NOMO-1 treated with DMSO at 0.1 percent for 48 hours (cell line): Measurements from ENCODE around the gene EPHB1.
"Not testable (repeated sequence)": the region's sequence is repeated elsewhere in the genome, so short reads cannot be mapped to it uniquely, and the experiment has no call there.

Experiments
- DNase-seq: peaks from one replicate; lab custom pipeline; 2025; ENCODE audit not compliant: unreplicated experiment; lab: John Stamatoyannopoulos, UW

The EPHB1 gene

GRCh38 chr3:134776518-134776917 lies 18.5 kb upstream of the EPHB1 start:
- no peak for DNase-seq

DNA sequence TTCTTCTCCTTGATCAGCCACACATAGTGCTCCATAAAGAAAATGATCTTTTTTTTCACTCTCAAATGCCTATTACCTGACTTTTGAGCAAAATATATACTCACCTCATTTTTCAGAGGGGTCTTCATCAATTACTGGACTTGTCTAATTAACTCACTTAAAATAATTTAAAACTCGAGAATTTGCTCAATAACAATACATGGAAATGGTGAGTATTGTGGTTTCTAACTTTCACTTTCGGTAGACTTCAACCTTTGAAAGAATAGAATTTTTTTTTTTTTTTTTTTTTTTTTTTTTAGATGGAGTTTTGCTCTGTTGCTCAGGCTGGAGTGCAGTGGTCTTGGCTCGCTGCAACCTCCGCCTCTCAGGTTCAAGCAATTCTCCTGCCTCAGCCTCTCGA lies 17.7 kb upstream of the EPHB1 start:
- DNase-seq: peak; percentile 19

DNA sequence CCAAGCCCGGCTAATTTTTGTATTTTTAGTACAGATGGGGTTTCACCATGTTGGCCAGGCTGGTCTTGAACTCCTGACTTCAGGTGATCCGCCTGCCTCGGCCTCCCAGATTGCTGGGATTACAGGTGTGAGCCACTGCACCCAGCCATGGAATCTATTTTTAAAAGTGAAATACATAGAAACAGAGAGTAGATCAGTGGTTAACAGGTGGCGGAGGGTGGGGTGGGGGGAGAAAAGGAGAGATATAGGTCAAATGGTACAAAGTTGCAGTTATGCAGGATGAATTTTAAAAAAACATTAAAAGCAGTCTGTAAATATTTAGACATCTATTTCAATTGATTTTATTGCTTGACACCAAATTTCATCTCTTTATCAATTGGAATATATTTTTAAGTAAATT lies 6.8 kb upstream of the EPHB1 start:
- DNase-seq: not testable (repeated sequence)

GRCh38 chr3:134790065-134790464 lies 5.0 kb upstream of the EPHB1 start:
- DNase-seq: peak; percentile 2

- DNase-seq: no peak
These were observed 3.1 kb upstream of the EPHB1 start for GRCh38 chr3:134791992-134792391.

DNA sequence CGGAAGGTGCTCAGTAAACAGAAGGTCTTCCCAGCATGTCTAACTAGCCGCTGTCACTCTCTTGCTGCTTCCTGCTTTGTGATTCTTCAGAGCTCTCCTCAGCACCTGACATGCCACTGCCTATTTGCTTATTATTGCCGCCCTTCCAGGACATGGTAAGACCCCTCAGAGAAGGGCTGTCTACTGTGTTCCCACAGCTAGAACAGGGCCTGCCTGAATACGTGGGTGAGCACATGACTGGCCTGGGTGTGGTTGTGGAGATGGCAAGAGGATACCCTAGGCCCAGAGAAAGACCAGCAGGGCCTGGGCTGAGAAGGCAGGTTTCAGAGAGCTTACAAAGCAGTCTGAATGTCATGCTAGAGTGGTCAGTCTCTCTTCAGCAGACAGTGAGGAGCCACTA lies 2.4 kb upstream of the EPHB1 start:
- DNase-seq: no peak

GRCh38 chr3:134793562-134793961 lies 1.5 kb upstream of the EPHB1 start:
- DNase-seq: no peak

GRCh38 chr3:134794323-134794722 lies 737 bp upstream of the EPHB1 start:
- DNase-seq: no peak

DNA sequence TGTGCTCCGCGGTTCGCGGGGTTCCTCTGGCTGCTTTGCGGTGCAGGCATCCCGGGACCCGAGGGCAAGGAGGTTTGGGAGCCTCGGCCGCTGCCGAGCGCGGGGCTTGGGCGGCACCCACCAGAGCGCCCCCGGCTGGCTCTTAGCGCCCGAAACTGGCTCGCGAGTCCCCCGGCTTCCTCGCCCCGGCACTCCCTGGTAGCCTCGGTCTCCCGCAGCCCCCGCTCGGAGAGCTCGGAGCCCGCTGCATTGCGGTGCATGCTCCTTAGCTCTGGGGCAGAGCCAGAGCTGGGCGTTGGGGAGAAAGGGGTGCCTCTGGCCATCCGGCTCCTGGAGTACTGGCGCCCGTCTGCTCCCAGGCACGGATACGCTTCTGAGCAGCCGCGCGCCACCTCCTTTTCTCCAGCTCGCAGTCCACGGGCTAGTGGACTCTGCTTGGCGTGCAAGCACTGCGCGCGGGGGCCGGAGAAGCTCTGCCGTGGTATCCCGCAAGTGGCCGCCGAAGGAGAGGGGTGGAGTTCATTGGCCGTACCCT lies 753 bp downstream of the EPHB1 start:
- DNase-seq: no peak

GRCh38 chr3:134796281-134797056 lies 1.4 kb downstream of the EPHB1 start:
- no peak for DNase-seq

- no peak for DNase-seq
These were observed 2.1 kb downstream of the EPHB1 start for GRCh38 chr3:134797057-134797740.

- DNase-seq: no peak
These were observed 2.8 kb downstream of the EPHB1 start for GRCh38 chr3:134797741-134798451.

DNA sequence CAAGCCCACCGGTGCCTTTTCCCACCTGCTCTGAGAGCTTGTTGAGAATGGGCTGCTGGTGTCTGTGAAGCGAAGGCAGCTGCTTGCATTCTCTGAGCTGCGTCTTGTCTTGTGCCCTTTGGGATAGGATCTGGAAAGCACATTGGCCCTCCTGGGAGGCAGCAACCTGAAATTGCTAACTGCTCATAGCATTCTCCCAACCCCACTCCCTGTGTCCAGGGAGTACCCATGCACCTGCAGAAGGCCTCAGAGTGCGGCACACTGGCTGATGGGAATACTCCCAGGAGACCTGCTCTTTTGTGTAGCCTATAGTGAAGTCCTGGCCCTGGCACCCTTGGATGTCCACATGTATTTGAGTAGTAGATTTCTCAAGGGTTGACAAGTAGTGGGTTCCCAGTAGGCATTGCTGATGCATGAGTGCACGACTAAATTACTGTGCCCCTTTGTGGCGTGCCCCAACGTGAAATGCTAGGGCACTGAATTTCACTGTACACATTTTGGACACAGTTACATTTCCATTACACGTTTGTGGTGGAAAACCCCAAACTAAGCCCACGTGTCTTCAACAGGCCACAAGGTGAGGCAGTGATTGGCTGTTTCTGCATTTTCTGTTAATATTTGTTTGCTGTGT lies 3.7 kb downstream of the EPHB1 start:
- no peak for DNase-seq

DNA sequence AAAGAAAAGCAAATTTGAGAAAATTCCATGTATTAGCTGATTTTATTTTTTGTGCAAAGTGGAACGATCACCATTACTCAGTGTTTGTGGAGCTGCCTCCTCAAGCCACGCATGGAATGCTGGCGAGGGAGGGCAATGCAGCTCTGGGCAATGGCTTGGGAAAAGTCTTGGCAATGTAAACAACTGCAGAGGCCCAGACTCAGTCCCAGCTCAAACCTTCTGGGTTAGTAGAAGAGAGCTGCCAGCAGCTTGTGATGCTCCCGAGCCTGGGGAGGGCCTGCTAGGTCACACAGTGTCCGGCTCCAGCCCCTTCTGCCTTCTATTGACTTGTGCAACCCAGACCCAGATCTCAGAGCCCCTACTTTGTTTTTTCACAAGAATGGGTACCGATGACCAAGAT lies 4.3 kb downstream of the EPHB1 start:
- DNase-seq: no peak

DNA sequence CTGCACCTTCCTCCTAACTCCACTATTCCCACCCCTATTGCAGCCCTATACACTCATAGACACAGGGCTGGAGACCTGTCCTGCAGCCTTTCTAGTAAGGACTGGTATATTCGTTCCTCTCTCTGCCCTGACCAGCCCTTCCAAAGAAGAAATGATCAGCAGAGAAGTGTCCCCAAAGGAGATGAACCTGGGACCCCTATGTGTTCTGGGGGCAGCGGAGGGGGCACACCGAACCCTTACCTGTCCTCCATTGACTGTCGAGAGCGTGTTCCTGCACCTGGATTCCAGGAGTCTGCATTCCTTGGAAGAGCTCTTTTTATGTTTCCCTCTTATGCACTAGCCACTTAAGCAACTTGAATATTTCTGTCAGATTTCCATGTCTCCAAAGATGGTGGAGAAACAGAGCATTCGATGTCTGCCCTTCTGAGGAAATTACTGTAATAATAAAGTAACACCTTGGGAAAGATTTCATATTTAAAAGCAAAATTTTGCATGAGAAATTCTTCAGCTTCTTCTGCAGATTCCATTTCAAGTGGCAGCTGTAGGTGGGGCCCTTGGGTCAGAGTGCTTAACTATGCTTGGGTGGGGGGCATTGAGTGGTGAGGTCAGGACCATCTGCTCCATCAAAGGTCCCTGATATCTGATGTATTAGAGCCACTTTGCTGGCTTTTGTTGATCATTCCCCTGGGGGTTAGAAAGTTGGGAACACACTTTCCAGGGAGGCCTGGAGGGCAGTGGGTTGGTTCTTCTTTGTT lies 6.3 kb downstream of the EPHB1 start:
- DNase-seq: no peak

DNA sequence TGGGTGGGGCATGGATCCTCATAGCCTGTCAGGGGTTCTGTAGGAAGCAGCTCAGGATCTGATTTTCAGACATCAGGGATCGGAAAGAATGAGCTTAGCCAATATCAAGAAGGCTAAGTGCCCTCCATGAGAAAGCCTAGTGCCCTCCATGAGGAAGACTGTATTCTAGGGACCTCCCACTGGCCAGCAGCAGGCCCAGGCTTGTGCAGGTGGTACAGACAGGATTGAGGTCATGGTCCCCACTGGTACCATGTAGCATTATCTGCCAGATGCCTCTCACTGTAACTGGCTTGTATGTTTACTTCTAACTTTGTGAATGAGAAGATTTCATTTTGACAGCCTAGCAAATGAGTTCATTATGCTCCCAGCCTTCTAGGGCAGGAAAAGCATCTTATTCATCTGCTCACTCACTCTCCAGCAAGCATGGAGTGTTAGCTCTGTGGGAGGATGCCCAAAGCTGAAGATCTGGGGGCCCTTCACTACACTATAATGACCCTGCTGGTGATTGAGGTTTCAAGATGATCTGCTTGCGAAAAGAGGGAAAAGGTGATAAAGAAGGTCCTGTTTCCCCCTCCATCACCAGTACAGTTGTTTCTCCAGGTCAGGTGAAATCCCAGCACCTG lies 7.5 kb downstream of the EPHB1 start:
- DNase-seq: no peak

GRCh38 chr3:134803051-134803505 lies 8.0 kb downstream of the EPHB1 start:
- no peak for DNase-seq

DNA sequence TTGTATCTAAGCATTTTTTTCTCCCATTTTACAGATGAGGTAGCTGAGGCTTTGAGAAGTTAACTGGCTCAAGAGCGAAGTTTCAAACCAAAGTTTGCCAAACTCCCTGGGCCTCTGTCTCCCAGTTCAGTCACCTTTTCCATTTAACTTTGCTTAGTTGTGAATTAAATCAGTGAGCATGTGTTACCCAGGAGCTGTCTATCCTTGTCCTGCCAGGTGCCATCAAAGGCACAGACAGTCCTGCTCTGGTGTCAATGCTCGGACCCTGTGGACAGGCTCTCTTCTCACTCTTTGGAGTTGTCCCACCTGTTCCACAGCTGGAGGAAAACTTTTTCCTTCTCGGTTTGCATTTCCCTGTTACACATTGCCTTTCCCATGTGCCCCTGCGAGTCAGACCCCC lies 8.6 kb downstream of the EPHB1 start:
- no peak for DNase-seq

- no peak for DNase-seq
These were observed 9.7 kb downstream of the EPHB1 start for GRCh38 chr3:134804508-134805480.
